ENCODE measurements around the gene CWC25. TPM values are rescaled to one million over a fixed set of nuclear protein-coding genes. Genes with fewer than 3 reads are reported as not detected.

CWC25 gene
- polyA plus RNA-seq, 3 donors = 9.6 to 19.8 (median 19.3) TPM

GRCh38 chr17:38751144-38751807 is 73.8 kb downstream of the CWC25 start:
- no peak overlapping the region for H3K27ac ChIP-seq (ENCODE audit: low read depth, low read length)
- WGBS, 3 donors = 5 to 10% (median 6%) methylated on average over 10 of the region's 10 CpGs

Other genes starting within 250 kb of the CWC25 start
- 1 to 10 TPM; 1.3 to 8.9 (median 3.5) TPM for gene SRCIN1, start 219.4 kb downstream of the CWC25 start, polyA plus RNA-seq
- gene EPOP, start 150.4 kb downstream of the CWC25 start, polyA plus RNA-seq = 1 to 10 TPM; 1.7 to 2.7 (median 2.2) TPM
- 10 to 100 TPM; 38.6 to 96.0 (median 42.9) TPM for gene MLLT6, start 120.0 kb downstream of the CWC25 start, polyA plus RNA-seq
- gene CISD3, start 95.0 kb downstream of the CWC25 start, polyA plus RNA-seq = 10 to 100 TPM; 44.3 to 57.4 (median 51.1) TPM
- gene PCGF2, start 77.0 kb downstream of the CWC25 start, polyA plus RNA-seq = 10 to 100 TPM; 10.9 to 61.1 (median 15.8) TPM
- 100 to 1,000 TPM in 2 of 3 donors, 10 to 100 TPM in 1; 76.8 to 190 (median 184) TPM for gene PSMB3, start 72.6 kb downstream of the CWC25 start, polyA plus RNA-seq
- 10 to 100 TPM; 10.0 to 27.3 (median 18.8) TPM for gene PIP4K2B, start 25.8 kb downstream of the CWC25 start, polyA plus RNA-seq
- 1,000 to 10,000 TPM; 1,758 to 5,491 (median 3,544) TPM for gene RPL23, start 28.4 kb upstream of the CWC25 start, polyA plus RNA-seq
- gene LASP1, start 44.7 kb upstream of the CWC25 start, polyA plus RNA-seq = 10 to 100 TPM; 49.1 to 90.6 (median 67.3) TPM
- gene FBXO47, start 142.1 kb upstream of the CWC25 start, polyA plus RNA-seq = under 1 TPM in 1 of 3 donors, not detected in 2; 0.03 TPM